ENCODE results near the gene FRMD6. TPM values are rescaled to one million over a fixed set of nuclear protein-coding genes. Genes with fewer than 3 reads are reported as not detected.

Gene FRMD6
- total and polyA plus RNA-seq, 10 of the 15 experiments (the other 5 are each of a cell fraction or from before 2014, with no cell fraction given), result 0.86 to 7.8 (median 3.3) TPM

DNA sequence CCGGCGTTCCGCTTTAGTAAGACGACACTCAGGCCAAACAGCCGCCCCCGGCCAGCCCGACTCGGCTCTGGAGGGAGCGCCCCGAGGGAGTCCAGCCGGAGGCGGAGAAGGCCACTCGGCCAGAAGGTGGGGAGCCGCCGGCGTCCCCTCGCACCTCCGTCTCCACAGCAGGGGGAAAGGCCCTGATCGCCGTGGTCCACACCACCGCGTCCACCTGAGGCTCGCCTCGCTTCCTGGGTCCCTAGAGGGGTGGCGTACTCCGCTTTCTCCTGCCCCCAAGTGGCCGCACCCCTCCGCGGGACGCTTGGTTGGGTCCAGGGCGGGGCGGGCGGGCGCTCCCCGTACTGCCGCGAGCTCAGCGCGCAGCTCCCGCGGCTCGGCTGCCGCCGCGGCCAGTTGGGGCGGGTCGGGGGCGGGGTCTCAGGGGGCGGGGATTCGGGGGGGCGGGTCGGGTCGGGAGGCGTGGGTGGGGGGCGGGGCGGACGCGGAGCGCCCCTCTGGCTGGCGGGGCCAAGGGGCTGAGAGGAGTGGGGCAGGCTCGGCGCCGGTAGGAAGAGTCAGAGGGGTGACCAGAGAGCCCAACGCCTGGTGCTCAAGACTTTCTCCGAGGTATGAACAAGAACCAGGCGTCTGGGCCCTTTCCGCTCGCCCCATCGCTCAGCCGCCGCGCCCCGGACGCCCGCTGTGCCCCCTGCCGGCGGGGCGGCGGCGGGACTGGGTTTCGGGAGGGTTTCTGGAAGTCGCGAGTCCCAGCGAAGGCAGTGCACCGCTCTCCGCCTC lies at the start of gene FRMD6 (continued):
- TF ChIP-seq BHLHE40 (IDR thresholded peaks at IDR 0.05; ENCODE audit: borderline replicate concordance in 1 of 2, low read depth in 2 of 2, low read length in 1 of 2) (peak; percentile 90 to 95), RAD21 (IDR thresholded peaks at IDR 0.05; ENCODE audit: insufficient read depth, low read depth, low read length) (peak; percentile 59), ZNF207 (IDR thresholded peaks at IDR 0.05; ENCODE audit: borderline replicate concordance) (0 out of 2 replicates have a peak, but pooled peaks have one; percentile 50), MEF2B (IDR thresholded peaks at IDR 0.05; ENCODE audit: partially characterized antibody, poor library complexity, severe bottlenecking) (peak; percentile 80), NKRF (conservative IDR thresholded peaks at IDR 0.05) (0 out of 2 replicates have a peak, but pooled peaks have one; percentile 26), CHD2 (IDR thresholded peaks at IDR 0.05; ENCODE audit: borderline replicate concordance, low read depth, low read length) (no peak), KLF5 (IDR thresholded peaks at IDR 0.05; ENCODE audit: partially characterized antibody) (peak; percentile 98), YY1 (IDR thresholded peaks at IDR 0.05; ENCODE audit: low read depth, low read length) (peak; percentile 56; the same call in 1 of the 2 replicates), LARP7 (IDR thresholded peaks at IDR 0.05) (peak; percentile 27; the same call in 1 of the 2 replicates), ATF7 (IDR thresholded peaks at IDR 0.05; ENCODE audit: low read depth) (peak; percentile 96), FOXK2 (IDR thresholded peaks at IDR 0.05) (peak; percentile 96), SP1 (IDR thresholded peaks at IDR 0.05; ENCODE audit: low read depth, low read length) (peak; percentile 42), RELA (IDR thresholded peaks at IDR 0.05; ENCODE audit: borderline replicate concordance, partially characterized antibody) (no peak), SRF (IDR thresholded peaks at IDR 0.05; ENCODE audit: low read depth in 2 of 2, low read length in 2 of 2) (no peak)
- TF ChIP-seq, protein P1, sequence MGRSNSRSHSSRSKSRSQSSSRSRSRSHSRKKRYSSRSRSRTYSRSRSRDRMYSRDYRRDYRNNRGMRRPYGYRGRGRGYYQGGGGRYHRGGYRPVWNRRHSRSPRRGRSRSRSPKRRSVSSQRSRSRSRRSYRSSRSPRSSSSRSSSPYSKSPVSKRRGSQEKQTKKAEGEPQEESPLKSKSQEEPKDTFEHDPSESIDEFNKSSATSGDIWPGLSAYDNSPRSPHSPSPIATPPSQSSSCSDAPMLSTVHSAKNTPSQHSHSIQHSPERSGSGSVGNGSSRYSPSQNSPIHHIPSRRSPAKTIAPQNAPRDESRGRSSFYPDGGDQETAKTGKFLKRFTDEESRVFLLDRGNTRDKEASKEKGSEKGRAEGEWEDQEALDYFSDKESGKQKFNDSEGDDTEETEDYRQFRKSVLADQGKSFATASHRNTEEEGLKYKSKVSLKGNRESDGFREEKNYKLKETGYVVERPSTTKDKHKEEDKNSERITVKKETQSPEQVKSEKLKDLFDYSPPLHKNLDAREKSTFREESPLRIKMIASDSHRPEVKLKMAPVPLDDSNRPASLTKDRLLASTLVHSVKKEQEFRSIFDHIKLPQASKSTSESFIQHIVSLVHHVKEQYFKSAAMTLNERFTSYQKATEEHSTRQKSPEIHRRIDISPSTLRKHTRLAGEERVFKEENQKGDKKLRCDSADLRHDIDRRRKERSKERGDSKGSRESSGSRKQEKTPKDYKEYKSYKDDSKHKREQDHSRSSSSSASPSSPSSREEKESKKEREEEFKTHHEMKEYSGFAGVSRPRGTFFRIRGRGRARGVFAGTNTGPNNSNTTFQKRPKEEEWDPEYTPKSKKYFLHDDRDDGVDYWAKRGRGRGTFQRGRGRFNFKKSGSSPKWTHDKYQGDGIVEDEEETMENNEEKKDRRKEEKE (IDR thresholded peaks at IDR 0.05), result peak; percentile 91
- TF ChIP-seq, protein P2, sequence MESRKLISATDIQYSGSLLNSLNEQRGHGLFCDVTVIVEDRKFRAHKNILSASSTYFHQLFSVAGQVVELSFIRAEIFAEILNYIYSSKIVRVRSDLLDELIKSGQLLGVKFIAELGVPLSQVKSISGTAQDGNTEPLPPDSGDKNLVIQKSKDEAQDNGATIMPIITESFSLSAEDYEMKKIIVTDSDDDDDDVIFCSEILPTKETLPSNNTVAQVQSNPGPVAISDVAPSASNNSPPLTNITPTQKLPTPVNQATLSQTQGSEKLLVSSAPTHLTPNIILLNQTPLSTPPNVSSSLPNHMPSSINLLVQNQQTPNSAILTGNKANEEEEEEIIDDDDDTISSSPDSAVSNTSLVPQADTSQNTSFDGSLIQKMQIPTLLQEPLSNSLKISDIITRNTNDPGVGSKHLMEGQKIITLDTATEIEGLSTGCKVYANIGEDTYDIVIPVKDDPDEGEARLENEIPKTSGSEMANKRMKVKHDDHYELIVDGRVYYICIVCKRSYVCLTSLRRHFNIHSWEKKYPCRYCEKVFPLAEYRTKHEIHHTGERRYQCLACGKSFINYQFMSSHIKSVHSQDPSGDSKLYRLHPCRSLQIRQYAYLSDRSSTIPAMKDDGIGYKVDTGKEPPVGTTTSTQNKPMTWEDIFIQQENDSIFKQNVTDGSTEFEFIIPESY (IDR thresholded peaks at IDR 0.05), result no peak
- TF ChIP-seq, protein P3, sequence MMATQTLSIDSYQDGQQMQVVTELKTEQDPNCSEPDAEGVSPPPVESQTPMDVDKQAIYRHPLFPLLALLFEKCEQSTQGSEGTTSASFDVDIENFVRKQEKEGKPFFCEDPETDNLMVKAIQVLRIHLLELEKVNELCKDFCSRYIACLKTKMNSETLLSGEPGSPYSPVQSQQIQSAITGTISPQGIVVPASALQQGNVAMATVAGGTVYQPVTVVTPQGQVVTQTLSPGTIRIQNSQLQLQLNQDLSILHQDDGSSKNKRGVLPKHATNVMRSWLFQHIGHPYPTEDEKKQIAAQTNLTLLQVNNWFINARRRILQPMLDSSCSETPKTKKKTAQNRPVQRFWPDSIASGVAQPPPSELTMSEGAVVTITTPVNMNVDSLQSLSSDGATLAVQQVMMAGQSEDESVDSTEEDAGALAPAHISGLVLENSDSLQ (IDR thresholded peaks at IDR 0.05), result peak; percentile 9; the same call in 1 of the 2 replicates
- TF ChIP-seq, protein P4, sequence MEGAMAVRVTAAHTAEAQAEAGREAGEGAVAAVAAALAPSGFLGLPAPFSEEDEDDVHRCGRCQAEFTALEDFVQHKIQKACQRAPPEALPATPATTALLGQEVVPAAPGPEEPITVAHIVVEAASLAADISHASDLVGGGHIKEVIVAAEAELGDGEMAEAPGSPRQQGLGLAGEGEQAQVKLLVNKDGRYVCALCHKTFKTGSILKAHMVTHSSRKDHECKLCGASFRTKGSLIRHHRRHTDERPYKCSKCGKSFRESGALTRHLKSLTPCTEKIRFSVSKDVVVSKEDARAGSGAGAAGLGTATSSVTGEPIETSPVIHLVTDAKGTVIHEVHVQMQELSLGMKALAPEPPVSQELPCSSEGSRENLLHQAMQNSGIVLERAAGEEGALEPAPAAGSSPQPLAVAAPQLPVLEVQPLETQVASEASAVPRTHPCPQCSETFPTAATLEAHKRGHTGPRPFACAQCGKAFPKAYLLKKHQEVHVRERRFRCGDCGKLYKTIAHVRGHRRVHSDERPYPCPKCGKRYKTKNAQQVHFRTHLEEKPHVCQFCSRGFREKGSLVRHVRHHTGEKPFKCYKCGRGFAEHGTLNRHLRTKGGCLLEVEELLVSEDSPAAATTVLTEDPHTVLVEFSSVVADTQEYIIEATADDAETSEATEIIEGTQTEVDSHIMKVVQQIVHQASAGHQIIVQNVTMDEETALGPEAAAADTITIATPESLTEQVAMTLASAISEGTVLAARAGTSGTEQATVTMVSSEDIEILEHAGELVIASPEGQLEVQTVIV (IDR thresholded peaks at IDR 0.05; ENCODE audit: borderline replicate concordance, partially characterized antibody), result peak; percentile 50
